ENCODE data around the gene GPC6.

GPC6 gene

GRCh38 chr13:93800342-93800741, 573.7 kb downstream of the GPC6 start:
- no peak for ATAC-seq (replicated peaks; ENCODE audit: extremely low read depth, poor library complexity, severe bottlenecking)
- H3K27me3 Mint-ChIP-seq = peaks cover 10% of the 10 kb centered on the region
- no peak overlapping the region for H3K27ac Mint-ChIP-seq (ENCODE audit: low read depth)
- DNase-seq (ENCODE audit: low spot score in 2 of 2) = no peak
- H3K4me1 Mint-ChIP-seq = no peaks in the 10 kb centered on the region
- H3K4me3 Mint-ChIP-seq = no peak overlapping the region
- peaks cover 2% of the 10 kb centered on the region for H3K36me3 Mint-ChIP-seq (ENCODE audit: insufficient read depth)
- H3K9me3 Mint-ChIP-seq = no peaks in the 10 kb centered on the region

GRCh38 chr13:93805736-93806135, 579.1 kb downstream of the GPC6 start:
- ATAC-seq (replicated peaks; ENCODE audit: extremely low read depth, poor library complexity, severe bottlenecking) (no peak), DNase-seq (ENCODE audit: low spot score in 2 of 2) (no peak)
- H3K36me3 Mint-ChIP-seq (ENCODE audit: insufficient read depth) = no peaks in the 10 kb centered on the region
- peaks cover 6% of the 10 kb centered on the region for H3K27me3 Mint-ChIP-seq
- no peak overlapping the region for H3K27ac Mint-ChIP-seq (ENCODE audit: low read depth)
- H3K9me3 Mint-ChIP-seq = no peaks in the 10 kb centered on the region
- H3K4me3 Mint-ChIP-seq = no peak overlapping the region
- no peaks in the 10 kb centered on the region for H3K4me1 Mint-ChIP-seq

DNA sequence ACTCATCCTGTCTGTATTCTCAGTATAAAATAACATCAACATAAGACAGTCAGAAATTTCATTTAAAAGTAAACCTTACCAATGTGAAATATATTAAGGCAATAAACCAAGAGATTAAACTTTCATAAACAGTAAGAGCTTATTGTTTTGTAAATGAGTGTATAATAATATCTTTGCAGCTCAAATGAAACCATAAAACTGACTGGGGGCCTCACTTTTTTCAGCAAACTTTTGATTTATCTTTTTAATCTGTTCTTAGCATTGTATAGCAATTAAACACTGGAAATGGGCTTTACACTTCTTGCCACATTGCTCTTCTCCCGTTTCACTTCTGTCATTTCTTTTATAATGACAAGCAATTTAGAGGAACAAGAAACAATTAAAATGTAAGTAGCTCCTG, 580.3 kb downstream of the GPC6 start:
- no peak overlapping the region for H3K27ac Mint-ChIP-seq (ENCODE audit: low read depth)
- no peak for DNase-seq (ENCODE audit: low spot score in 2 of 2)
- no peaks in the 10 kb centered on the region for H3K4me1 Mint-ChIP-seq
- H3K36me3 Mint-ChIP-seq (ENCODE audit: insufficient read depth) = no peaks in the 10 kb centered on the region
- no peak for ATAC-seq (replicated peaks; ENCODE audit: extremely low read depth, poor library complexity, severe bottlenecking)
- H3K27me3 Mint-ChIP-seq = peaks cover 6% of the 10 kb centered on the region
- no peak overlapping the region for H3K4me3 Mint-ChIP-seq
- no peaks in the 10 kb centered on the region for H3K9me3 Mint-ChIP-seq

- ATAC-seq (replicated peaks; ENCODE audit: extremely low read depth, poor library complexity, severe bottlenecking) (no peak), DNase-seq (ENCODE audit: low spot score in 2 of 2) (no peak)
- Mint-ChIP-seq H3K4me1 (no peaks in the 10 kb centered on the region), H3K27me3 (peaks cover 6% of the 10 kb centered on the region), H3K9me3 (no peaks in the 10 kb centered on the region), H3K4me3 (no peak overlapping the region), H3K36me3 (ENCODE audit: insufficient read depth) (no peaks in the 10 kb centered on the region), H3K27ac (ENCODE audit: low read depth) (no peak overlapping the region)
Measured at GRCh38 chr13:93810264-93810663, 583.7 kb downstream of the GPC6 start.

GRCh38 chr13:93811071-93811737, 584.6 kb downstream of the GPC6 start:
- Mint-ChIP-seq H3K4me1 (no peaks in the 10 kb centered on the region), H3K36me3 (ENCODE audit: insufficient read depth) (no peaks in the 10 kb centered on the region), H3K27ac (ENCODE audit: low read depth) (no peak overlapping the region), H3K4me3 (no peak overlapping the region), H3K9me3 (no peaks in the 10 kb centered on the region), H3K27me3 (peaks cover 6% of the 10 kb centered on the region)
- no peak for DNase-seq (ENCODE audit: low spot score in 2 of 2)
- ATAC-seq (replicated peaks; ENCODE audit: extremely low read depth, poor library complexity, severe bottlenecking) = no peak

- Mint-ChIP-seq H3K27me3 (peaks cover 6% of the 10 kb centered on the region), H3K27ac (ENCODE audit: low read depth) (no peak overlapping the region), H3K9me3 (no peaks in the 10 kb centered on the region), H3K4me3 (no peak overlapping the region), H3K4me1 (no peaks in the 10 kb centered on the region), H3K36me3 (ENCODE audit: insufficient read depth) (no peaks in the 10 kb centered on the region)
- ATAC-seq (replicated peaks; ENCODE audit: extremely low read depth, poor library complexity, severe bottlenecking) (no peak), DNase-seq (ENCODE audit: low spot score in 2 of 2) (no peak)
Measured at GRCh38 chr13:93811738-93812112, 585.1 kb downstream of the GPC6 start.

- no peak for DNase-seq (ENCODE audit: low spot score in 2 of 2)
- no peak overlapping the region for H3K27ac Mint-ChIP-seq (ENCODE audit: low read depth)
- ATAC-seq (replicated peaks; ENCODE audit: extremely low read depth, poor library complexity, severe bottlenecking) = no peak
- no peaks in the 10 kb centered on the region for H3K4me1 Mint-ChIP-seq
- H3K9me3 Mint-ChIP-seq = no peaks in the 10 kb centered on the region
- no peaks in the 10 kb centered on the region for H3K36me3 Mint-ChIP-seq (ENCODE audit: insufficient read depth)
- H3K4me3 Mint-ChIP-seq = no peak overlapping the region
- peaks cover 6% of the 10 kb centered on the region for H3K27me3 Mint-ChIP-seq
Measured at GRCh38 chr13:93814658-93815057, 588.1 kb downstream of the GPC6 start.

DNA sequence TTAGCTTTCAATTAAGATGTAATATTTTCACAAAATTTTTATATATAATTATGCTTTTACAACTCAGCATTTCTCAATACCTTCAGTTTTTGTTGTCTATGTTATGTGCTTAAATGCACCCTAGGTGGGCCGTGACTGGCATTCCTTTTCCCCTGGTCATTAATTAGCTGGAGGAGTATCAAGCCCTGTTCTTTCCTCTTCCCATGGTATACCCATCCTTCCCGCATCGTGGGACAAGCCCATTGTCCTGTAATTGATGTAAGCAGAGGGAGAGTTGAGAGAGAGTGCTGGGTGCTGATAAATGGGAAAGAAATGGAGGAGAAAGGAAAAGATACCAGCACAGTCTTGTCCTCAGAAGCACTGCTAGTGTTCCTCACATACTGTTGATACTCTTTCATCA, 591.7 kb downstream of the GPC6 start:
- Mint-ChIP-seq H3K27me3 (no peaks in the 10 kb centered on the region), H3K4me3 (no peak overlapping the region), H3K4me1 (no peaks in the 10 kb centered on the region), H3K36me3 (ENCODE audit: insufficient read depth) (peaks cover 1% of the 10 kb centered on the region), H3K9me3 (no peaks in the 10 kb centered on the region), H3K27ac (ENCODE audit: low read depth) (no peak overlapping the region)
- ATAC-seq (replicated peaks; ENCODE audit: extremely low read depth, poor library complexity, severe bottlenecking) (no peak), DNase-seq (ENCODE audit: low spot score in 2 of 2) (no peak)

DNA sequence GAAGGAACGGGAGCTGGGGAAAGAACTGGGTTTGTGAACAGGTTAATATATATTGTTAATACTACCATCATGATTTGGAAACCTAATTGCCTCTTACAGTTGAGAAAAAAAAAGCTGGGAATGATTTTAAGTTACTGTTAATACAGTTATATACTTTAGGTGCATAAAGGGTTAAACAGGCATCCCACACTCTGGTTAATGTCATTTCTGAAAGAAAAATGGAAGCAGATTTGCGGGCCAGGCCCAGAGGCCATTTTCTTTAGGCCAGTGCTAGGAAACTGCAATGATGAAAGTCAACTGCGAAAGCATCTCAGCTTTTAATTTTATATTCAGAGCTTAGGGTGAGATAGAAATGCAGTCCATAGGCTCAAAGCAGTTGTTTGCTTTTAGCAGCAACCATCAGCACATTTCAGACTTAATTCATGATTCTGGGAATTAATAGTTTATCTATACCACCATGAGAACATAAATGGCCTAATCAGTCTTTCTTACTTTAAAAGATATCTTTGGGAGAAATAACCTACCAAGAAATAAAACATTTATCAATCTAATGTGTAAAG, 592.8 kb downstream of the GPC6 start:
- Mint-ChIP-seq H3K4me3 (no peak overlapping the region), H3K4me1 (no peaks in the 10 kb centered on the region), H3K27ac (ENCODE audit: low read depth) (no peak overlapping the region), H3K36me3 (ENCODE audit: insufficient read depth) (peaks cover 1% of the 10 kb centered on the region), H3K27me3 (no peaks in the 10 kb centered on the region), H3K9me3 (no peaks in the 10 kb centered on the region)
- ATAC-seq (replicated peaks; ENCODE audit: extremely low read depth, poor library complexity, severe bottlenecking) (no peak), DNase-seq (ENCODE audit: low spot score in 2 of 2) (no peak)

- ATAC-seq (replicated peaks; ENCODE audit: extremely low read depth, poor library complexity, severe bottlenecking) (no peak), DNase-seq (ENCODE audit: low spot score in 2 of 2) (no peak)
- H3K9me3 Mint-ChIP-seq = no peaks in the 10 kb centered on the region
- H3K36me3 Mint-ChIP-seq (ENCODE audit: insufficient read depth) = peaks cover 1% of the 10 kb centered on the region
- no peak overlapping the region for H3K27ac Mint-ChIP-seq (ENCODE audit: low read depth)
- no peak overlapping the region for H3K4me3 Mint-ChIP-seq
- H3K27me3 Mint-ChIP-seq = peaks cover 9% of the 10 kb centered on the region
- H3K4me1 Mint-ChIP-seq = no peaks in the 10 kb centered on the region
Measured at GRCh38 chr13:93824286-93824685, 597.7 kb downstream of the GPC6 start.

- ATAC-seq (replicated peaks; ENCODE audit: extremely low read depth, poor library complexity, severe bottlenecking) = no peak
- Mint-ChIP-seq H3K27ac (ENCODE audit: low read depth) (no peak overlapping the region), H3K27me3 (peaks cover 10% of the 10 kb centered on the region)
Measured at GRCh38 chr13:93834051-93834450, 607.4 kb downstream of the GPC6 start.

DNA sequence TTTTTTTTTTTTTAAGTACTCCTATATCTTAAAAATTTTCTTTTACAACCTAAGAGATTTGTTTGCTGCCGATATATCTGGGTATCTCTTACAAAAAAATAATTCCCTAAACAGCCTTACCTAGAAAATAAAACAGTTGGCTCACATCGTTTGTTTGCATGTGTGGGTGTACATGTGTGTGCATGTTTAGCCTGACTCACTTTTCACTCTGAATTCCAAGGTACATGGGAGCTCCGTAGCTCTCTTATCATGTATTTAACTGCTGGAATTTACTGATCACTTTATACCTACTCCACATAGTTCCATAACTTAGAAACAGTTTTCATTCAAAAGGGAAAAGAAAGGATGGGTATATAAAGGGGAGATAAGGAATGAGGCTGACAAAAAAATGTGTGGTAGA, 616.5 kb downstream of the GPC6 start:
- no peak overlapping the region for H3K4me3 Mint-ChIP-seq
- no peak for DNase-seq (ENCODE audit: low spot score in 2 of 2)
- H3K4me1 Mint-ChIP-seq = no peaks in the 10 kb centered on the region
- no peak overlapping the region for H3K27ac Mint-ChIP-seq (ENCODE audit: low read depth)
- no peaks in the 10 kb centered on the region for H3K9me3 Mint-ChIP-seq
- no peak for ATAC-seq (replicated peaks; ENCODE audit: extremely low read depth, poor library complexity, severe bottlenecking)
- peaks cover 18% of the 10 kb centered on the region for H3K27me3 Mint-ChIP-seq
- H3K36me3 Mint-ChIP-seq (ENCODE audit: insufficient read depth) = no peaks in the 10 kb centered on the region

More at GRCh38 chr13:93834051-93834450, 607.4 kb downstream of the GPC6 start:
- Mint-ChIP-seq H3K4me3 (no peak overlapping the region), H3K9me3 (no peaks in the 10 kb centered on the region), H3K4me1 (no peaks in the 10 kb centered on the region), H3K36me3 (ENCODE audit: insufficient read depth) (no peaks in the 10 kb centered on the region)
- DNase-seq (ENCODE audit: low spot score in 2 of 2) = no peak

DNA sequence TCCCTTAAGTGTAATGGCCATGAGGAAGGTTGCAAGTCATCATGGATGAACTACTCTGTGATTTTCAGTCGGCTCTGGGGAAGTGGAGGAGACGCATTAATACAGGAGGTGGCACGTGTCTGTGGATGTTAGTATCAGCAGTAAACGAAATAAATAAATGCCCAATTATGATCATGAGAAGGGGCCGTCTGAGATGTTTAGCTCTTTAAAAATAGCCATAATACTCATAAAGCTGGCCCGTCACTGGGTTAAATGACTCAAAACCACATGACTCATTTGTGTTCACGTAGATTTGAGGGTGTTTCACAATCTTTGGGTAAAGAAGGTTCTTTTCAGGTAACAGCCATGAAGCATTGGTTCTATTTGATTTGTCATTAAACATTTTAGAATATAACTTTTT, 620.6 kb downstream of the GPC6 start:
- no peak for DNase-seq (ENCODE audit: low spot score in 2 of 2)
- H3K4me3 Mint-ChIP-seq = no peak overlapping the region
- H3K27me3 Mint-ChIP-seq = no peaks in the 10 kb centered on the region
- H3K36me3 Mint-ChIP-seq (ENCODE audit: insufficient read depth) = no peaks in the 10 kb centered on the region
- no peaks in the 10 kb centered on the region for H3K4me1 Mint-ChIP-seq
- ATAC-seq (replicated peaks; ENCODE audit: extremely low read depth, poor library complexity, severe bottlenecking) = no peak
- no peaks in the 10 kb centered on the region for H3K9me3 Mint-ChIP-seq
- no peak overlapping the region for H3K27ac Mint-ChIP-seq (ENCODE audit: low read depth)

Data from central memory CD8-positive, alpha-beta T cell (primary cell).